PC-9 (cell line): ENCODE data around the gene TMPRSS5.

Experiments
- EZH2 ChIP-seq: fragments of 200-600 bp; sonication (generic); IDR thresholded peaks from 2 replicates; pipeline ENCODE4 v1.8.0; 2017; ENCODE audit warnings: antibody characterized with exemption, low read depth
- TF ChIP-seq, protein P1 (sequence below): fragments of 200-600 bp; sonication (generic); conservative IDR thresholded peaks from 2 replicates; pipeline ENCODE4 v1.6.1; 2017; ENCODE audit warnings: mixed run types, antibody characterized with exemption, mild to moderate bottlenecking, moderate library complexity

DNA sequence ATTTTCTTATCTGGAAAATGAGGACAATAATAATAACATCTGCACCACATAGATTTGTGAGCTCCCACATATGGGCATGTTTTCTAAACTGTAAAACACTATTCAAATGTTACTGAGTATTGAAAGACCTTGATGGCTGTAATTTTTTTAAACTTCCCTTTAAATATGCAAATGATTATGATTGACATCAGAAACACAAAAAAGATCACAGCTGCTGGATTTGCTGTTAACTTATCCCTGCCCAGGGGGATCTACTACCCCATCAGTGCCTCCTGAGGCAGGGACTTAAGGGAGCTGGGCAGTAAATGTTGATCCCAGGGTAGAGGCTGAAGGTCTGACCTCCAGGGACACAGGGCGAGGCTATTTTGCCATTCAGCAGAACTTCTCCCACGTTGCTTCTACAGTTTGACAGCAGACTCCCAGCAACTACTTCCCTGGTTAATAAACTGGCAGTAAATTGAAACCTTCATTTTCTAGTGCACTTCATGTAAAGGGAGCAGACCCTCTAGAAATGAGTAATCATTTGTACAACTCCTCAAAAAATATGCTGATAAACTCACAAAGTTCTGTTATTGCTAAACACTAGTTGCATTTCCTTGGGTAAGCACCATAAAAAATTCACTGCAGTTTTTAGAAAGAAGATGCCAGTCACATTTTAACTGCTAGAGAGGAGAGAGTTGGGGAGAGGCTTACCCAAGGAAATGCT lies 20.3 kb downstream of the TMPRSS5 start:
- TF ChIP-seq, protein P1, sequence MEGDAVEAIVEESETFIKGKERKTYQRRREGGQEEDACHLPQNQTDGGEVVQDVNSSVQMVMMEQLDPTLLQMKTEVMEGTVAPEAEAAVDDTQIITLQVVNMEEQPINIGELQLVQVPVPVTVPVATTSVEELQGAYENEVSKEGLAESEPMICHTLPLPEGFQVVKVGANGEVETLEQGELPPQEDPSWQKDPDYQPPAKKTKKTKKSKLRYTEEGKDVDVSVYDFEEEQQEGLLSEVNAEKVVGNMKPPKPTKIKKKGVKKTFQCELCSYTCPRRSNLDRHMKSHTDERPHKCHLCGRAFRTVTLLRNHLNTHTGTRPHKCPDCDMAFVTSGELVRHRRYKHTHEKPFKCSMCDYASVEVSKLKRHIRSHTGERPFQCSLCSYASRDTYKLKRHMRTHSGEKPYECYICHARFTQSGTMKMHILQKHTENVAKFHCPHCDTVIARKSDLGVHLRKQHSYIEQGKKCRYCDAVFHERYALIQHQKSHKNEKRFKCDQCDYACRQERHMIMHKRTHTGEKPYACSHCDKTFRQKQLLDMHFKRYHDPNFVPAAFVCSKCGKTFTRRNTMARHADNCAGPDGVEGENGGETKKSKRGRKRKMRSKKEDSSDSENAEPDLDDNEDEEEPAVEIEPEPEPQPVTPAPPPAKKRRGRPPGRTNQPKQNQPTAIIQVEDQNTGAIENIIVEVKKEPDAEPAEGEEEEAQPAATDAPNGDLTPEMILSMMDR, result no peak
- TF ChIP-seq EZH2, result no peak
